RPMI7951 (cell line): ENCODE data around the gene VAMP1. TPM values are rescaled to one million over a fixed set of nuclear protein-coding genes. Genes with fewer than 3 reads are reported as not detected.
"Not testable (repeated sequence)": the region's sequence is repeated elsewhere in the genome, so short reads cannot be mapped to it uniquely, and the experiment has no call there.

Experiments used
- DNase-seq: peaks from one replicate; pipeline ENCODE4 v3.0.0-alpha.2; 2012; ENCODE audit warnings: low read depth
- total RNA-seq: library from RNA; depleted of rRNA; stranded (reverse); fragments of >200 nt; shearing (Covaris generic); gene quantifications from 2 replicates; pipeline ENCODE4 v1.2.3, GENCODE V29; 2014; rRNA removed

Gene VAMP1, protein sequence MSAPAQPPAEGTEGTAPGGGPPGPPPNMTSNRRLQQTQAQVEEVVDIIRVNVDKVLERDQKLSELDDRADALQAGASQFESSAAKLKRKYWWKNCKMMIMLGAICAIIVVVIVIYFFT
- total RNA-seq, result 3.1 and 4.1 TPM in 2 replicates

DNA sequence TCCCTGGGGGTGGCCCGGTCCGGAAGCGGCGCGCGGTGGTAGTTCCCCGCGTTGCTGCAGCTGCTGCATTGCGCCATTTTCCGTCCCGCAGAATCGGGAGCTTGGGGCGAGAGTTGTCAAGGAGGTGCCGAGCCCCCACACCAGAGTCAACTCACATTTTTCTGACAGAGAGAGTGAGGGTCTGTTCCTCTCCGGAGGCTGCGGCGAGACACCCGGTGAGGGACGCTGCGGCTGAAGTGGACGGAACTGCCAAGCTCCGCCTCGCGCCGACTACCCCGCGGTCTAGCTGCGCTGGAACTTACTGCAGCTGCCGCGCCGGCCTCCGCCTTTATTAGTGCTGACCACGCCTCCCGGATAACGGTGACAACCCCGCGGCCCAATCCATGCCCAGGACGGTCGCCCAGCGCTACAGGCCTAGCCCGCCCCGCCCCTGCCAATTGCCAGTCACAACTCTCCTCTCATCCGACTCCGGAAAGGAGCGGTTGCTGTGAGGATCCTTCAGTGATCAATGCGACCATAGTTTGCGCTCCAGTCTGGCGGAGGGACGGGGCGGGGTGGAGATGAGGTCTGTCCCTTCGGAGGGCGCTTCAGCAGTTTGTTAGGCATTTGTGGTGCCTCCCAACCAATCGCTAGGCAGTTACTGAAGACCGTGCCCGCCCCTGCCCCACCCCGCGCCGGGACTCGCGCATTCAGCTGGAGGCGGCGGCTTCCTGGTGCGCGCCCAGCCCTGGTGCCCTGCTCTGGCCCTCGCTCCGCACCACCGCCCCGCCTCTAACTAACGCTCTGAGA lies at the start of gene VAMP1:
VAMP1 (minus strand) TSS at position 303 of the 789 bp plus-strand sequence; CDS start at position 157, 146 bp downstream.
- DNase-seq, result peak; percentile 96

DNA sequence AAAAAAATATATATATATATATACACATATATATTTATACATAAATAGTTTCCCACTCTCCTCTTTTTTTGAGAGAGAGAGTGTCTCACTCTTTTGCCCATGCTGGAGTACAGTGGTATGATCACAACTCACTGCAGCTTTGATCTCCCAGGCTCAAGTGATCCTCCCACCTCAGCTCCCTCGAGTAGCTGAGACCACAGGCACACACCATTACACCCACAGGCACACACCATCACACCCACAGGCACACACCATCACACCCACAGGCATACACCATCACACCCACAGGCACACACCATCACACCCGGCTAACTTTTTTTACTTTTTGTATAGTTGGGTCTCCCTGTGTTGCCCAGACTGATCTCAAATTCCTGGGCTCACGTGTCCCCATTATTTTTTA lies 49.7 kb upstream of the VAMP1 start:
- DNase-seq, result no peak

DNA sequence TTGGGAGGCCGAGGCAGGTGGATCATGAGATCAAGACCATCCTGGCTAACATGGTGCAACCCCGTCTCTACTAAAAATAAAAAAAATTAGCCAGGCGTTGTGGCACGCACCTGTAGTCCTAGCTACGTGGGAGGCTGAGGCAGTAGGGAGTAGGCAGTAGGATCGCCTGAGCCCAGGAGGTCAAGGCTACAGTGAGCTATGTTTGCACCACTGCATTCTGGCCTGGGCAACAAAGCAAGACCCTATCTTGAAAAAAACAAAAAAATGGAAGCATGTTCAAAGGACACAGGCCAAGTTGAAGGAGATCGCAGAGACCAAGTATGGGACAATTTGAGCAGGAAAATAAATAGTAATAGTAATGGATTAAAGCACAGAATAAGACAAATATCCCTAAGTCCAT lies 37.6 kb upstream of the VAMP1 start:
- no peak for DNase-seq

DNA sequence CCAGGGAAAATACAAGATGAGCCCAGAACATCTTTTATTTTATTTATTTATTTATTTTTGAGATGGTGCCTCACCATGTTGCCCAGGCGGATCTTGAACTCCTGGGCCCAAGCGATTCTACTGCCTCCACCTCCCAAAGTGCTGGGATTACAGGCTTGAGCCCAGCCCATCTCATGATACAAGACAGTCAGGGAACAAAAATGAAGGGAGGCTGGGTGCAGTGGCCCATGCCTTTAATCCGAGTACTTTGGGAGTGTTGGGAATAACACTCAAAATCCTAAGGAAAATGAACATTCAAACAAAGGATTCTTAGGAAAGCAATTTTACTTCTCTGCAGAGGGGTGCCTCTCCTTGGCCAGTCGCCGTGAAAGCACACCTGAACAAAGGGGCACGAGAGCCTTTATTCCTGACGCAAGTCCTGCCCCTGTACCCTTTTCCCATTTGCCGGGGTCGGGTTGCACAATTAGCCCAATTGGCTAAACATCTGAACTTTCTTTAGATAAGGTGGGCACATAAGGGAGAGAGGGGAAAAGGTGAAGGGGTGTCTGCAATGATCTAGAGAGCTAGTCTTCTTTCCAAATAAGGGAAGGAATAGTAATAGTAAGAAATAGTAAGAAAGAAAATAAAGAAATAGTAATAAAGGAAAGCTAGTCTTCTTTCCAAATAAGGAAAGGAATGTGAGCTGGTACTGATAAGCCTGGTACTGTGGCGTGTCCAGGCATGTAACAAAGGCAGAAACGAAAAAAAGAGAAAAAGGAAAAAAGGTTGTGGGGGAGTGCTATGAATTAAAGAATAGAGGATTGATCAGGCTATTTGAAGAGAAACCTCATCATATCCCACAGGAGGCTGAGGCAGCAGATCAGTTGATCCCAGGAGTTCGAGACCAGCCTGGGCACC lies 36.9 kb upstream of the VAMP1 start:
- no peak for DNase-seq

DNA sequence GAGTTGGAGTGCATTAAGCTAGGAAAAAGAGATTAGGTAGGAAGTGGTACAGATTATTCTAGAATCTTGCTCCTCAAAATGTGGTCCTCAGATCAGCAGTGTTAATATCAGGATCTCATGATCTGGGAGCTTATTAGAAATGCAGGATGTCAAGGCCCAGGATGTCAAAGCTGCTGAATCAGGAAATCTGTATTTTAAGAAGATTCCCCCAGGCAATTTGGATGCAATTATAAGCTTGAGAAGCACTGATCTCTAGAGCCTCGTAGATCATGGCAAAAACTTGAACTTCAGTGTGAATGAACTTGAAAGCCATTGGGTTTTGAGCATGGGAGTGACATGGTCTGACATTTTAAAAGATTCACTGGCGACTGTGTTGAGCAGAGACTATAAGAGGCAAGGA lies 30.0 kb upstream of the VAMP1 start:
- no peak for DNase-seq

DNA sequence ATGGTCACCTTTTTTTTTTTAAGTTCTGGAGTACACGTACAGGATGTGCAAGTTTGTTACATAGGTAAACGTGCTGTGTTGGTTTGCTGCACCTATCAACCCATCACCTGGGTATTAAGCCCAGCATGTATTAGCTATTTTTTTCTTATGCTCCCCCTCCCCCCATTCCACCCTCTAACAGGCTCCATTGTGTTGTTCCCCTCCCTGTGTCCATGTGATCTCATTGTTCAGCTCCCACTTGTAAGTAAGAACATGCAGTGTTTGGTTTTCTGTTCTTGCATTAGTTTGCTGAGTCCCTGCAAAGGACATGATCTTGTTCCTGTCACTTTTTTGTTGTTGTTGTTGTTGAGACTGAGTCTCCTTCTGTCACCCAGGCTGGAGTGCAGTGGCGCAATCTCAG lies 26.8 kb upstream of the VAMP1 start:
- DNase-seq, result not testable (repeated sequence)

DNA sequence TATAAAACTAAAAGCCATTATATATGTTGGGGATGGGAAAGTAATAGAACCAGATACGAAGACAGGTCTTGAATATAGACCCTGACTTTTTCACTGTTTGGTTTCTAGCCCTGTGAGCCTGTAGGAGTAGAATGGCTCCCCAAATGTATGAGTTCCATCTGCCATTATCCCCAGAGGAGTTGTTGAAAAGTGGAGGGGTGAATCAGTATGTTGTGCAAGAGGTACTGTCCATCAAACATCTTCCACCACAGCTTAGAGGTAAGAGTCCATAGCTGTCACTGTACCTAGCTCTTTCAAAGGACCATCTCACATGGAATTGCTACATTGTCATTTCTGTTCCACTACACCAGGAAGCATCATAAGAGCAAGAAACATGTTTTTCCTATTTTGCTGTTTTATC lies 24.5 kb upstream of the VAMP1 start:
- peak; percentile 11 for DNase-seq

DNA sequence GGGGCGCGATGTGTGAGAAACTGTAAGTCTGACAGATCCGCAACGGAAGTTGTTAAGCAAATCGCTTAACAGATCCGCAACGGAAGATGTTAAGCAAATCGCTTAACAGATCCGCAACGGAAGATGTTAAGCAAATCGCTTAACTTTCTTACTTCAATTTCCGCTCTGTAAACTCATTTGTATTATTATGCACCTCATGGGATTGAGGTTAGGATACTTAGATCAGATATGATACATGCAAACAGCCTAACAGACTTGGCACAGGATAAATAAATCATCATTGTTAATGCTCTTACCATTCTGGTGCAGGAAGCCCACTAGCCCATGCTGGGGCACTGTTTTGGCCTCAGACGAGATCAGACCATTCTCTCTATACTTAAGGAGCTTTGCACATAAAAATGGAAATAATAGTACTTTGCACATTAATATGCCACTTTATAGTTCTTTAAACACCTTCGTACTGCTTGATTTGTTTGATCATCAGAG lies 23.8 kb upstream of the VAMP1 start:
- DNase-seq, result no peak

DNA sequence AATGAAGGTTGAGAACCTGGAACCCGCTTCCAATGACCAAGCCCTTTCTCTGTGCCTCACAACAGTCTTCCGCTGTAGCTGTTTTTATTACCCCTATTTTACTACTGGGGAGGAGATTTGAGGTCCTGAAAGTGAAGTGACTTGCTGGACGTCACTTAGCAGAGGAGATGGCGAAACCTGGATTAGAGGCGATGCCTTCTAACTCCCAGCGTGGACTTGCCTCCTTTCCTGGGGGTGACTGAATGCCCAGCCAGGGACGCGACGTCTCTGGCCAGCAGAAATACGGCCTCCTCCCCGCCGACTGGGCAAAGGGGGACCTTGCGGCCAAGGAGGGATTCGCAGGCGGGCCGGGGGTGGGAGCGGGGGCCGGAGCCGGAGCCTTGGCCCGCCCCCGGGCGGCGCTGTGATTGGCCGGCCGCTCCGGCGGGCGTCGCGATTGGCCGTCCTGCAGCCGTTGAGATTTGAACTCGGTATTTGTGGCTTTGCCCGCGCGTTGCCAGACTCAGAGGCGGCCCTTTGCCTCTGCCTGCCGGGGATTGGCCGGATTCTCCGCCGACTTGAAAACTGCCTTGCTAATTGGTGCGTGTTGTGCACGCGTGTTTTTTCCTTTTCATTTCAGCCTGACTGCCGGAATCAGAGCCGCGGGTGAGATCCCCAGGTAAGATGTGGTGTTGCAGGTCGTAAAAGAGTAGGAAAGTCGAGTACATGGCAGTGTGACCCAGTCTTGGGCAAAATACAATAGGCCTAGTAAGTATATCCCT lies 23.2 kb upstream of the VAMP1 start, which contains the start of gene NCAPD2:
NCAPD2 (plus strand) TSS at position 606 of the 761 bp plus-strand sequence. CDS start 997 bp downstream, outside the sequence.
- DNase-seq, result peak; percentile 96

DNA sequence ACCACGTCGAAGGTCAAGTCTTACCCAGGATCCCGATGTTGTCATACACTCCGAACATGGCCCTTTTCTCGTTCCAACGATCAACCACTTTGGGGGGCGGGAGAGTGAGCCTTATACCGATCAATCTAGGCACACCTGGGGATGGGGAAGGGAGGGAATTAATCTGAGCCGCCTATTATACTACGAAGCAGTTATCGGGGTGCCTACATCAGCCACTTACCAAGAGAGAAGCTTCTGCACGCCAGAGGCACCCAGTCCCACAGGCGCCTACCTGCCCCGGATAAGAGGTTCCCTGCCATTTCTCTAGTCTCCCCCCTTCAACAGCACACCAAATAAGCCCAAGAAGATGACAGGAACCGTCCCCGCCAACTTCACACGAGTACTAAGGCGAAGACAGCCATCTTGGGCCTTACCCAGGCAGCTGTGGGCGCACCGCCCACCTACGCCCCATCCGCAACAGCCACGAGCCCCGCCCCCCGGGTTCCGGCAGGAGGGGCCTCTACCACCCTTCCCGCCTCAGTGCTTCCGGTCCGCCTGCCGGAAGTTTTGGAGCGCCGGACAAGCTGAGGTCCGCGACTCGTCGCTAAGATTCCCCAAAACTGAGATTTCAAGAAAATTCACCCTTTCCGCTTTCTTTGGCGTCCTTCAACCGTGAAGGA lies 22.5 kb upstream of the VAMP1 start, which contains the start of gene MRPL51:
MRPL51 (minus strand) TSS at position 425 of the 659 bp plus-strand sequence; CDS start at position 299, 126 bp downstream.
- DNase-seq, result peak; percentile 93

DNA sequence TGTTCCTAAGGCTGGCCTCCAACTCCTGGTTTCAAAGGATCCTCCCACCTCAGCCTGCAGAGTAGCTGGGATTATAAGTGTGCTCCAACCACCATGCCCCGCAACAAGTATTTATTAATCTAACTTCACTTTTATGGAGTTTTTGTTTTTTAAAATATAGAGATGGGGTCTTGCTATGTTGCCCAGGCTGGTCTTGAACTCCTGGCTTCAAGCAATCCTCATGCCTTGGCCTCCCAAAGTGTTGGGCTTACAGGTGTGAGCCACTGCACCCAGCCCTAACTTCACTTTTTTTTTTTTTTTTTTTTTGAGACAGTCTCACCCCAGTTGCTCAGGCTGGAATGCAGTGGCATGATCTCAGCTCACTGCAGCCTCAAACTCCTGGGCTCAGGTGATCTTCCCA lies 20.2 kb upstream of the VAMP1 start:
- not testable (repeated sequence) for DNase-seq

DNA sequence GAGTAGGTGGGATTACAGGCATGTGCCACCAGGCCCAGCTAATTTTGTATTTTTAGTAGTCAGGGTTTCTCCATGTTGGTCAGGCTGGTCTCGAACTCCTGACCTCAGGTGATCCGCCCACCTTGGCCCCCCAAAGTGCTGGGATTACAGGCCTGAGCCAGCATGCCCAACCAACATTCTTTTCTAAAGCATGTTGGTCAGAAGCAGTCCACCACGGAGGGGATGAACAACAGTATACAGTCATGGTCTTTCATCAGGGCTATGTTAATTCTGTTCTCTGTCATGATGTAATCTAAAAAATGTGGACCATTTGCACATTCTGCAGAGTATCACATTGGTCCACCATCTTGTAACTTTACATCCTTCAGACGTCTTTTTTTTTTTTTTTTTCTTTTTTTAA lies 19.0 kb upstream of the VAMP1 start:
- no peak for DNase-seq

DNA sequence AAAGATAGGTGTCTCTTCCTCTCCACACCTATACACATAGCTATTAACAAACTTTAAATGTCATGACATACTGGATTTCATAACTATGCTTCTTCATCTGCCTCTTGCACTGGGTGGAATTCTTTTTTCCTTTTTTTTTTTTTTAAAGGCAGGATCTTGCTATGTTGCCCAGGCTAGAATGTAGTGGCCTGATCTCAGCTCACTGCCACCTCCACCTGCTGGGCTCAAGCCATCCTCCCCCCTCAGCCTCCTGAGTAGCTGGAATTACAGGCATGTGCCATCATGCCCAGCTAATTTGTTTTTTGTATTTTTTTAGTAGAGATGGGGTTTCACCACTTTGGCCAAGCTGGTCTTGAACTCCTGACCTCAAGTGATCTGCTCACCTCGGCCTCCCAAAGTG lies 17.8 kb upstream of the VAMP1 start:
- no peak for DNase-seq

DNA sequence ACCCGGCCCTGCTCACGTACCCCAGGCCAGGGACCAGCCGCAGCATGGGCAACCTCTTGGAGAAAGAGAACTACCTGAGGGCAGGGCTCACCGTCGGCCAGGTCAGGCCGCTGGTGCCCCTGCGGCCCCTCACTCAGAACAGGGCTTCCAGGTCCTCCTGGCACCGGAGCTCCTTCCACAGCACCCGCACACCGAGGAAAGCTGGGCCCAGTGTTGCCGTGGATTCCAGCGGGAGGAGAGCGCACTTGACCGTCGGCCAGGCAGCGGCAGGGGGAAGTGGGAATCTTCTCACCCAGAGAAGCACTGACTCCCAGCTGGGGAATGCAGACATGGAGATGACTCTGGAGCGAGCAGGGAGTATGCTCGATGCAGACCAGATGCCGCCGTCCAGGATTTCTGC lies 7.9 kb upstream of the VAMP1 start:
- no peak for DNase-seq

DNA sequence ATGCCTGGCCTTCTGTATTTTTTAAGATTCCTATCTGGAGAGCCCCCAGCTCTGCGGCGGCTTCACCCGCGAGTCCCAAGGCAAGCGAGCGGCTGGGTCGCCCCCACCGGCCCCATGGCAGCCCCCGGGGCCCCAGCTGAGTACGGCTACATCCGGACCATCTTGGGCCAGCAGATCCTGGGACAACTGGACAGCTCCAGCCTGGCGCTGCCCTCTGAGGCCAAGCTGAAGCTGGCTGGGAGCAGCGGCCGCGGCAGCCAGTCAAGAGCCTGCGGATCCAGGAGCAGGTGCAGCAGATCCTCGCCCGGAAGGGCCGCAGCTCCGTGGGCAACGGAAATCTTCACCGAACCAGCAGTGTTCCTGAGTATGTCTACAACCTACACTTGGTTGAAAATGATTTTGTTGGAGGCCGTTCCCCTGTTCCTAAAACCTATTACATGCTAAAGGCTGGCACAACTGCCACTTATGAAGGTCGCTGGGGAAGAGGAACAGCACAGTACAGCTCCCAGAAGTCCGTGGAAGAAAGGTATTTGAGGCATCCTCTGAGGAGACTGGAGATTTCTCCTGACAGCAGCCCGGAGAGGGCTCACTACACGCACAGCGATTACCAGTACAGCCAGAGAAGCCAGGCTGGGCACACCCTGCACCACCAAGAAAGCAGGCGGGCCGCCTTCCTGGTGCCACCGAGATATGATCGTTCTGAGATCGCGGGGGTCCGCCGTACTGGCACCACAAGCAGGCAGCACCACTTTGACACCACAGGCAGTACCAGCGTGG lies 7.3 kb upstream of the VAMP1 start:
- DNase-seq, result not testable (repeated sequence)

DNA sequence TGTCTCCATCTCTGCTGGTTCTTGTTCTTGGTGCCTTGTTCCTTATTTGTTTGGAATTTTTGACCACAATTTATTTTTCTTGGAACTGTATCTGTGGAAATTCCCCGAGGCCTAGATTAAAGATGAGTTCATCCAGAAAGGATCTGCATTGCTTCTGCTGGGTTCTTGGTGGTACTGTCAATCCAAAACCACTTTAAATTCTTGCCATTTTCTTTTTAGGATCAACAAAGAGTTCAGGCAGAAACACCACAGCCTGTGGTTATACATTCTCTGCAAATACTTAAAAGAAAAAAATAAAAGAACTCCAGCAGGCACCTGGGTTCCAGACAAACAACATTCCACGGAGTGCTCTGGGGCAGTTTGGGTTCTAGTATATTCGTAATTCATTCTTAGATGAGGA lies 6.0 kb upstream of the VAMP1 start:
- DNase-seq, result peak; percentile 81

DNA sequence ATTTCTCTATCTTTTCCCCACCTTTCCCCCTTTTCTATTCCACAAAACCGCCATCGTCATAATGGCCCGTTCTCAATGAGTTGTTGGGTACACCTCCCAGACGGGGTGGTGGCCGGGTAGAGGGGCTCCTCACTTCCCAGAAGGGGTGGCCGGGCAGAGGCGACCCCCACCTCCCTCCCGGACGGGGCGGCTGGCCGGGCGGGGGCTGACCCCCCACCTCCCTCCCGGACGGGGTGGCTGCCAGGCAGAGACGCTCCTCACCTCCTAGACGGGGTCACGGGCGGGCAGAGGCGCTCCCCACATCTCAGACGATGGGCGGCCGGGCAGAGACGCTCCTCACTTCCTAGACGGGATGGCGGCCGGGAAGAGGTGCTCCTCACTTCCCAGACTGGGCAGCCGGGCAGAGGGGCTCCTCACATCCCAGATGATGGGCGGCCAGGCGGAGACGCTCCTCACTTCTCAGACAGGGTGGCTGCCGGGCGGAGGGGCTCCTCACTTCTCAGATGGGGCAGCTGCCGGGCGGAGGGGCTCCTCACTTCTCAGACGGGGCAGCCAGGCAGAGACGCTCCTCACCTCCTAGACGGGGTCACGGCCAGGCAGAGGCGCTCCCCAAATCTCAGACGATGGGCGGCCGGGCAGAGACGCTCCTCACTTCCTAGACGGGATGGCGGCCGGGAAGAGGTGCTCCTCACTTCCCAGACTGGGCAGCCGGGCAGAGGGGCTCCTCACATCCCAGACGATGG lies 4.9 kb upstream of the VAMP1 start:
- not testable (repeated sequence) for DNase-seq

DNA sequence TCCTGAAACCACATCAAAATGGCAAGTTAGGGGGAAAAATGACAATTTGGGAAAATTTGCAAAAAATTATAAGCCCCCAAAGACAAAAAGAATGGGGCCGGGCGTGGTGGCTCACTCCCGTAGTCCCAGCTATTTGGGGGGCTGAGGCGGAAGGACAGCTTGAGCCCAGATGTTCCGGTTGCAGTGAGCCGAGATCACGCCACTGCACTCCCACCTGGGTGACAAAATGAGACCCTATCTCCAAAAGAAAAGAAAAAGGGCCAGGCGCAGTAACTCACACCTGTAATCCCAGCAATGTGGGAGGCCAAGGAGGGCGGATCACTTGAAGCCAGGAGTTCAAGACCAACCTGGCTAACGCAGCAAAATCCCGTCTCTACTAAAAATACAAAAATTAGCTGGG lies 2.0 kb upstream of the VAMP1 start:
- DNase-seq, result no peak

DNA sequence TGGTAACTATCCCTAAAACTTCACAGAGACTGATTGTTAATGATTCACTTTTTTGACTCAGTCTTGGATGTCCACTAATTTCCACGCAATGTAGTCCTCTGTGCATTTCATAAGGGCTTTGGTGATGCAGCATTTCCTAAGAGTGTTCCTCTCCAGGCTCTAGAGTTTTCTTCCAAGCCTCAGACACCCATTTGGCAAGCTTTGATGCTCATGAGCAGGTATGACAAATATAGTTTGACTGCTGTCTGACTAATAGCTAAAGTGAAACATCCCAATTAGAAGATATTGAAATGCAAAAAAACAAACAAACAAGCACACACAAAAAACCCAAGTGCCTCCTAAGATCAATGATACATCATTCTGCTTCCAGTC lies 1.5 kb upstream of the VAMP1 start:
- DNase-seq, result no peak
